ENCODE results near the gene GRHL1. TPM values are rescaled to one million over a fixed set of nuclear protein-coding genes. Genes with fewer than 3 reads are reported as not detected.

The GRHL1 gene
- total and polyA plus RNA-seq, 2 of the 8 experiments (the other 6 are each of a cell fraction or from before 2014, with no cell fraction given) = 1.3 to 3.6 TPM

GRCh38 chr2:10019602-10020400 lies 68.3 kb downstream of the GRHL1 start (continued):
- TF ChIP-seq CTCF (IDR thresholded peaks at IDR 0.05; ENCODE audit: control extremely low read depth in 1 of 3, insufficient read depth in 1 of 3, low read depth in 1 of 3, low read length in 3 of 3) (peak in 2 of 3 experiments; percentile 7 to 10; a peak in 2 of 4 replicates), NANOG (IDR thresholded peaks at IDR 0.05; ENCODE audit: insufficient read depth, low read depth, low read length, poor library complexity, severe bottlenecking) (no peak), JUND (IDR thresholded peaks at IDR 0.05; ENCODE audit: low read length) (no peak), EGR1 (IDR thresholded peaks at IDR 0.05; ENCODE audit: borderline replicate concordance, low read depth, low read length) (no peak), SP1 (IDR thresholded peaks at IDR 0.05; ENCODE audit: low read depth, low read length) (no peak)

Data from H1 (cell line).